Renal cortex interstitium (tissue), 3 donors: Measurements from ENCODE around the gene C18orf54. TPM values are rescaled to one million over a fixed set of nuclear protein-coding genes. Genes with fewer than 3 reads are reported as not detected.

Source experiments
- polyA plus RNA-seq, 3 donors: library from polyadenylated mRNA; unstranded; fragments of 120-200 nt; gene quantifications; one replicate each; pipeline ENCODE4 v1.2.1, GENCODE V29; 2013; ENCODE audit not compliant: insufficient read length in 3 of 3

The C18orf54 gene
- polyA plus RNA-seq, 3 donors: 11.4 to 13.2 (median 12.8) TPM

Other genes starting within 250 kb of the C18orf54 start
- 100 to 1,000 TPM; 102 to 141 (median 123) TPM for gene MBD2, start 133.2 kb upstream of the C18orf54 start, polyA plus RNA-seq
- 10 to 100 TPM; 47.4 to 99.9 (median 72.4) TPM for gene POLI, start 88.4 kb upstream of the C18orf54 start, polyA plus RNA-seq
- under 1 TPM; 0.30 to 0.82 (median 0.42) TPM for gene STARD6, start within 50 bp of the C18orf54 start, polyA plus RNA-seq
- not detected for gene DYNAP, start 233.3 kb downstream of the C18orf54 start, polyA plus RNA-seq